ENCODE results near the gene SHISAL2A. TPM values are rescaled to one million over a fixed set of nuclear protein-coding genes. Genes with fewer than 3 reads are reported as not detected.

The SHISAL2A gene
- total and polyA plus RNA-seq, 2 experiments from 2014 or later = not detected

DNA sequence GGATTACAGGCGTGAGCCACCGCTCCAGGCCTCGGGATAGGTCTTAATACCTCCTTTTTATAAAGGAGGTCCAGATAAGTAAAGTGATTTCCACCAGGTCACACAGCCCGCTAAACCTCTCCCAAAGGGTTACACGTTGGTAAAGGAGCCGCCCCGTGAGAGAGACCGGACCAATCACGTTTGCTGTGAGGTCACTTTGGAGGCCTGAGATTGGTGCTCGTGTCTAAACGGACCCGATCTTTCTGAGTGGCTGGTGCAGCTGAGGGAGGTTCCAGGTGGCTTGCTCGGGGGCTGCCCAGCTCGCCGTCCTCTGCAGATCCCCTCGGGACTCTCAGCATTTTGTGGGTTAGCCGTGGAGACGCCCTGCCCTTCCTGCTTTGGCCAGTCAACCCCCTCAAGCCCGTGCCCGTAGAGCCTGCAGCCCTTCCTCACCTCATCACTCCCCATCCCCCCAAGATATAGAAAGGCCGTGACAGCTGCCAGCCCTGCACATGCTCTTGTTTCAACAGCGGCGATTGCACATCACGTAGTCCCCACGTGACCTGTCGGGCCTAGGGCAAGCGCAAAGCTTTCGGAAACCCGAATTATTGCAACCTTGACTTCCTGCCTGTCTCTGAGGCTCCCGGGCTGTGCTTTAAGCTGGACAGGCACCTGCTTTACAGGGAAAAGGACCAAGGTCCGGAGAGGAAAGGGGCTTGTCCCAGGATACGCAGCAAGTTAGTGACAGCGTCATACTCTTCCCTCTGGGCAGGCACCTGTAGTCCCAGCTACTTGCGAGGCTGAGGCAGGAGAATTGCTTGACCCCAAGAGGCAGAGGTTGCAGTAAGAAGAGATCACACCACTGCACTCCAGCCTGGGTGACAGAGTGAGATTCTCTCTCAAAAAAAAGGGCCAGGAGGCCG is 70.2 kb downstream of the SHISAL2A start:
- Histone ChIP-seq H3K27ac (peak overlapping the region; percentile 81), H3K4me3 (peak overlapping the region; percentile 29), H3K27me3 (no peaks in the 10 kb centered on the region), H3K9me3 (ENCODE audit: low read depth) (no peaks in the 10 kb centered on the region), H3K36me3 (no peaks in the 10 kb centered on the region), H3K4me1 (ENCODE audit: low read depth) (no peaks in the 10 kb centered on the region)
- DNase-seq (ENCODE audit: low read depth in 1 of 2, low spot score in 1 of 2) = peak; percentile 94
- no peak for TF ChIP-seq CTCF (IDR thresholded peaks at IDR 0.05; ENCODE audit: low read depth, low read length)

- no peak for TF ChIP-seq CTCF (IDR thresholded peaks at IDR 0.05; ENCODE audit: low read depth, low read length)
- no peaks in the 10 kb centered on the region for H3K4me1 ChIP-seq (ENCODE audit: low read depth)
- H3K27ac ChIP-seq = no peak overlapping the region
- H3K9me3 ChIP-seq (ENCODE audit: low read depth) = no peaks in the 10 kb centered on the region
- no peak overlapping the region for H3K4me3 ChIP-seq
- no peaks in the 10 kb centered on the region for H3K27me3 ChIP-seq
- no peak for DNase-seq (ENCODE audit: low read depth in 1 of 2, low spot score in 1 of 2)
- H3K36me3 ChIP-seq = no peaks in the 10 kb centered on the region
These were observed 73.2 kb downstream of the SHISAL2A start for GRCh38 chr1:52706136-52706670.

Other genes with a start within 250 kb of the SHISAL2A start
- gene ORC1, start 228.7 kb upstream of the SHISAL2A start, total RNA-seq = 2.2 and 4.5 TPM in 2 replicates
- gene ORC1, start 228.7 kb upstream of the SHISAL2A start, polyA plus RNA-seq = 3.4 and 4.6 TPM in 2 replicates
- gene PRPF38A, start 228.6 kb upstream of the SHISAL2A start, total RNA-seq = 18.0 and 18.9 TPM in 2 replicates
- 43.4 and 53.4 TPM in 2 replicates for gene PRPF38A, start 228.6 kb upstream of the SHISAL2A start, polyA plus RNA-seq
- gene TUT4, start 80.1 kb upstream of the SHISAL2A start, total RNA-seq = 44.5 and 93.3 TPM in 2 replicates
- gene TUT4, start 80.1 kb upstream of the SHISAL2A start, polyA plus RNA-seq = 42.6 and 73.5 TPM in 2 replicates
- 38.8 and 45.0 TPM in 2 replicates for gene GPX7, start 30.8 kb upstream of the SHISAL2A start, total RNA-seq
- gene GPX7, start 30.8 kb upstream of the SHISAL2A start, polyA plus RNA-seq = 14.4 and 30.5 TPM in 2 replicates
- 5.6 and 7.6 TPM in 2 replicates for gene COA7, start 65.2 kb downstream of the SHISAL2A start, total RNA-seq
- gene COA7, start 65.2 kb downstream of the SHISAL2A start, polyA plus RNA-seq = 10.4 and 14.2 TPM in 2 replicates
- gene ZYG11B, start 93.3 kb downstream of the SHISAL2A start, total RNA-seq = 40.4 and 42.1 TPM in 2 replicates
- gene ZYG11B, start 93.3 kb downstream of the SHISAL2A start, polyA plus RNA-seq = 14.0 and 20.3 TPM in 2 replicates
- gene ZYG11A, start 209.6 kb downstream of the SHISAL2A start, total RNA-seq = 0.04 and 0.06 TPM in 2 replicates
- gene ZYG11A, start 209.6 kb downstream of the SHISAL2A start, polyA plus RNA-seq = 0.04 TPM in 1 of 2 replicates, not detected in the other